ENCODE data around the gene DMTF1.

DNA sequence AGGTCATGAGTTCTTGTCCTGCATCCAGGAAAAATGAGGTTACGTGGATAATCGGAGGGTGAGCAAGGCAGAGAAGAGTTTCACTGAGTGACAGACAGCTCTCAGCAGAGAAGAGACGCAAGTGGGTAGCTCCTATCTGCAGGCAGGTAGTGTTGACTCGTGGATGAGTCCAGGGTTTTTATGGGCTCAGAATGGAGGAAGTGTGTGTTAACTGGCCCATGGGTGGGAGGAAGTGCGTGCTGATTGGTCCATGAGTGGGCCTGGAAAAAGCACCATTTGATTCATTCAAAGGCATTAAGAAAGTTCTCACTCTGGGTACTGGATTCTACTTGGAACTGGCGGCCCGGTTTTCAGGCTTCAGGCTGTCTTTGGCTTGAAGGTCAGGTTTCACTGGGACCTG lies 4.8 kb upstream of the DMTF1 start:
- no peak for TF ChIP-seq EZH2phosphoT487 (IDR thresholded peaks at IDR 0.05; ENCODE audit: borderline replicate concordance)
- TF ChIP-seq, protein P1, sequence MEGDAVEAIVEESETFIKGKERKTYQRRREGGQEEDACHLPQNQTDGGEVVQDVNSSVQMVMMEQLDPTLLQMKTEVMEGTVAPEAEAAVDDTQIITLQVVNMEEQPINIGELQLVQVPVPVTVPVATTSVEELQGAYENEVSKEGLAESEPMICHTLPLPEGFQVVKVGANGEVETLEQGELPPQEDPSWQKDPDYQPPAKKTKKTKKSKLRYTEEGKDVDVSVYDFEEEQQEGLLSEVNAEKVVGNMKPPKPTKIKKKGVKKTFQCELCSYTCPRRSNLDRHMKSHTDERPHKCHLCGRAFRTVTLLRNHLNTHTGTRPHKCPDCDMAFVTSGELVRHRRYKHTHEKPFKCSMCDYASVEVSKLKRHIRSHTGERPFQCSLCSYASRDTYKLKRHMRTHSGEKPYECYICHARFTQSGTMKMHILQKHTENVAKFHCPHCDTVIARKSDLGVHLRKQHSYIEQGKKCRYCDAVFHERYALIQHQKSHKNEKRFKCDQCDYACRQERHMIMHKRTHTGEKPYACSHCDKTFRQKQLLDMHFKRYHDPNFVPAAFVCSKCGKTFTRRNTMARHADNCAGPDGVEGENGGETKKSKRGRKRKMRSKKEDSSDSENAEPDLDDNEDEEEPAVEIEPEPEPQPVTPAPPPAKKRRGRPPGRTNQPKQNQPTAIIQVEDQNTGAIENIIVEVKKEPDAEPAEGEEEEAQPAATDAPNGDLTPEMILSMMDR (conservative IDR thresholded peaks at IDR 0.05; ENCODE audit: low read length): no peak

All from Loucy (cell line).